Measurements from ENCODE around the gene SMTNL1.

SMTNL1 gene

GRCh38 chr11:57596266-57596885 is 59.0 kb downstream of the SMTNL1 start:
- no peak for DNase-seq

- no peak for DNase-seq
These were observed 60.1 kb downstream of the SMTNL1 start, which contains the start of gene SERPING1 for GRCh38 chr11:57597461-57597915. Gene SERPING1, plus strand, starts transcription at chr11:57597685. Its CDS starts 586 bp downstream, at chr11:57598271.

- no peak for DNase-seq
These were observed 60.8 kb downstream of the SMTNL1 start for GRCh38 chr11:57597916-57598830.

DNA sequence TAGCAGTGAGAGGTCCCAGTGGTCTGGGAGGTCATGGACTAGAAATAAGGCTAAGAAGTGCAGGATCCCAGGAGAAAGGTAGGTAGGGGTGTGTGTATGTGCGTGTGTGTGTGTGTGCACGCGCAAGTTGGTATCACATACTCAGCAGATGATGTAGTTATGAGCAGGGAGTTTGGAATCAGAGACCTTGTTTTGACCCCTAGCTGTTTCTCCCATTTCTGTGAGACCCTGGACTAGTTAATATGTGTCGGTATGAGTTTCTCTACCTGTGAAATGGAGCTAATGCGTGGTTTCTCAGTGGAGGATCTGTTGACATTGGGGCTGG is 61.4 kb downstream of the SMTNL1 start:
- no peak for DNase-seq

- no peak for DNase-seq
These were observed 62.0 kb downstream of the SMTNL1 start for GRCh38 chr11:57599381-57599780.

All from AML-193 (cell line).